ENCODE measurements around the gene ACBD7.
A peak's percentile ranks its signal among the peaks of the same experiment; 100 is the strongest.

The ACBD7 gene

GRCh38 chr10:15060638-15061037 lies 27.9 kb downstream of the ACBD7 start:
- no peaks in the 10 kb centered on the region for H3K27me3 ChIP-seq (ENCODE audit: control insufficient read depth in 5 of 5, insufficient read depth in 4 of 5, low read length in 5 of 5)
- no peak overlapping the region for H3K27ac ChIP-seq (ENCODE audit: low read depth, low read length)
- H3K4me1 ChIP-seq (ENCODE audit: control insufficient read depth in 5 of 5, insufficient read depth in 5 of 5, low read length in 5 of 5) = no peaks in the 10 kb centered on the region
- no peak overlapping the region for H3K4me3 ChIP-seq (ENCODE audit: low read depth in 1 of 5, low read length in 5 of 5)
- H3K9me3 ChIP-seq (ENCODE audit: control insufficient read depth in 5 of 5, low read length in 5 of 5) = peaks cover 5 to 10% (median 9%) of the 10 kb centered on the region in 5 donors
- no peak overlapping the region for H3K9ac ChIP-seq (ENCODE audit: low read length in 5 of 5)
- no peaks in the 10 kb centered on the region for H3K36me3 ChIP-seq (ENCODE audit: control insufficient read depth in 5 of 5, insufficient read depth in 5 of 5, low read length in 5 of 5)

- Histone ChIP-seq H3K9ac (ENCODE audit: low read length in 5 of 5) (no peak overlapping the region), H3K36me3 (ENCODE audit: control insufficient read depth in 5 of 5, insufficient read depth in 5 of 5, low read length in 5 of 5) (no peaks in the 10 kb centered on the region), H3K27me3 (ENCODE audit: control insufficient read depth in 5 of 5, insufficient read depth in 4 of 5, low read length in 5 of 5) (no peaks in the 10 kb centered on the region), H3K4me3 (ENCODE audit: low read depth in 1 of 5, low read length in 5 of 5) (no peak overlapping the region), H3K27ac (ENCODE audit: low read depth, low read length) (no peak overlapping the region), H3K9me3 (ENCODE audit: control insufficient read depth in 5 of 5, low read length in 5 of 5) (peaks cover 1 to 6% (median 3%) of the 10 kb centered on the region in 5 donors), H3K4me1 (ENCODE audit: control insufficient read depth in 5 of 5, insufficient read depth in 5 of 5, low read length in 5 of 5) (no peaks in the 10 kb centered on the region)
Measured at GRCh38 chr10:15059914-15060313, 28.7 kb downstream of the ACBD7 start.

- Histone ChIP-seq H3K4me3 (ENCODE audit: low read depth in 1 of 5, low read length in 5 of 5) (no peak overlapping the region), H3K4me1 (ENCODE audit: control insufficient read depth in 5 of 5, insufficient read depth in 5 of 5, low read length in 5 of 5) (no peaks in the 10 kb centered on the region), H3K27me3 (ENCODE audit: control insufficient read depth in 5 of 5, insufficient read depth in 4 of 5, low read length in 5 of 5) (no peaks in the 10 kb centered on the region), H3K27ac (ENCODE audit: low read depth, low read length) (no peak overlapping the region), H3K9me3 (ENCODE audit: control insufficient read depth in 5 of 5, low read length in 5 of 5) (peaks cover 0 to 6% (median 3%) of the 10 kb centered on the region in 5 donors), H3K36me3 (ENCODE audit: control insufficient read depth in 5 of 5, insufficient read depth in 5 of 5, low read length in 5 of 5) (no peaks in the 10 kb centered on the region), H3K9ac (ENCODE audit: low read length in 5 of 5) (no peak overlapping the region)
Measured at GRCh38 chr10:15058689-15059088, 29.9 kb downstream of the ACBD7 start.

- H3K9me3 ChIP-seq (ENCODE audit: control insufficient read depth in 5 of 5, low read length in 5 of 5) = no peaks in the 10 kb centered on the region
- no peak overlapping the region for H3K27ac ChIP-seq (ENCODE audit: low read depth, low read length)
- no peak overlapping the region for H3K4me3 ChIP-seq (ENCODE audit: low read depth in 1 of 5, low read length in 5 of 5)
- H3K36me3 ChIP-seq (ENCODE audit: control insufficient read depth in 5 of 5, insufficient read depth in 5 of 5, low read length in 5 of 5) = no peaks in the 10 kb centered on the region
- no peaks in the 10 kb centered on the region for H3K4me1 ChIP-seq (ENCODE audit: control insufficient read depth in 5 of 5, insufficient read depth in 5 of 5, low read length in 5 of 5)
- H3K9ac ChIP-seq (ENCODE audit: low read length in 5 of 5) = no peak overlapping the region
- no peaks in the 10 kb centered on the region for H3K27me3 ChIP-seq (ENCODE audit: control insufficient read depth in 5 of 5, insufficient read depth in 4 of 5, low read length in 5 of 5)
Measured at GRCh38 chr10:15053061-15053460, 35.5 kb downstream of the ACBD7 start.

GRCh38 chr10:15052121-15052520 lies 36.5 kb downstream of the ACBD7 start:
- Histone ChIP-seq H3K9me3 (ENCODE audit: control insufficient read depth in 5 of 5, low read length in 5 of 5) (no peaks in the 10 kb centered on the region), H3K36me3 (ENCODE audit: control insufficient read depth in 5 of 5, insufficient read depth in 5 of 5, low read length in 5 of 5) (no peaks in the 10 kb centered on the region), H3K4me3 (ENCODE audit: low read depth in 1 of 5, low read length in 5 of 5) (no peak overlapping the region), H3K9ac (ENCODE audit: low read length in 5 of 5) (no peak overlapping the region), H3K27ac (ENCODE audit: low read depth, low read length) (no peak overlapping the region), H3K27me3 (ENCODE audit: control insufficient read depth in 5 of 5, insufficient read depth in 4 of 5, low read length in 5 of 5) (no peaks in the 10 kb centered on the region), H3K4me1 (ENCODE audit: control insufficient read depth in 5 of 5, insufficient read depth in 5 of 5, low read length in 5 of 5) (no peaks in the 10 kb centered on the region)

- H3K9ac ChIP-seq (ENCODE audit: low read length in 5 of 5) = no peak overlapping the region
- H3K27me3 ChIP-seq (ENCODE audit: control insufficient read depth in 5 of 5, insufficient read depth in 4 of 5, low read length in 5 of 5) = no peaks in the 10 kb centered on the region
- H3K4me3 ChIP-seq (ENCODE audit: low read depth in 1 of 5, low read length in 5 of 5) = no peak overlapping the region
- no peaks in the 10 kb centered on the region for H3K9me3 ChIP-seq (ENCODE audit: control insufficient read depth in 5 of 5, low read length in 5 of 5)
- no peak overlapping the region for H3K27ac ChIP-seq (ENCODE audit: low read depth, low read length)
- peaks cover 0 to 9% (median 8%) of the 10 kb centered on the region in 5 donors for H3K4me1 ChIP-seq (ENCODE audit: control insufficient read depth in 5 of 5, insufficient read depth in 5 of 5, low read length in 5 of 5)
- no peaks in the 10 kb centered on the region for H3K36me3 ChIP-seq (ENCODE audit: control insufficient read depth in 5 of 5, insufficient read depth in 5 of 5, low read length in 5 of 5)
Measured at GRCh38 chr10:15049533-15049932, 39.0 kb downstream of the ACBD7 start.

GRCh38 chr10:15046626-15047025 lies 42.0 kb downstream of the ACBD7 start:
- Histone ChIP-seq H3K36me3 (ENCODE audit: control insufficient read depth in 5 of 5, insufficient read depth in 5 of 5, low read length in 5 of 5) (no peaks in the 10 kb centered on the region), H3K4me1 (ENCODE audit: control insufficient read depth in 5 of 5, insufficient read depth in 5 of 5, low read length in 5 of 5) (peaks cover 0 to 9% (median 8%) of the 10 kb centered on the region in 5 donors), H3K9ac (ENCODE audit: low read length in 5 of 5) (no peak overlapping the region), H3K9me3 (ENCODE audit: control insufficient read depth in 5 of 5, low read length in 5 of 5) (no peaks in the 10 kb centered on the region), H3K27me3 (ENCODE audit: control insufficient read depth in 5 of 5, insufficient read depth in 4 of 5, low read length in 5 of 5) (no peaks in the 10 kb centered on the region), H3K27ac (ENCODE audit: low read depth, low read length) (no peak overlapping the region), H3K4me3 (ENCODE audit: low read depth in 1 of 5, low read length in 5 of 5) (peak overlapping the region in 1 of 5 donors; percentile 12)

- H3K27me3 ChIP-seq (ENCODE audit: control insufficient read depth in 5 of 5, insufficient read depth in 4 of 5, low read length in 5 of 5) = no peaks in the 10 kb centered on the region
- H3K9ac ChIP-seq (ENCODE audit: low read length in 5 of 5) = no peak overlapping the region
- H3K9me3 ChIP-seq (ENCODE audit: control insufficient read depth in 5 of 5, low read length in 5 of 5) = no peaks in the 10 kb centered on the region
- no peak overlapping the region for H3K27ac ChIP-seq (ENCODE audit: low read depth, low read length)
- peaks cover 0 to 9% (median 8%) of the 10 kb centered on the region in 5 donors for H3K4me1 ChIP-seq (ENCODE audit: control insufficient read depth in 5 of 5, insufficient read depth in 5 of 5, low read length in 5 of 5)
- no peaks in the 10 kb centered on the region for H3K36me3 ChIP-seq (ENCODE audit: control insufficient read depth in 5 of 5, insufficient read depth in 5 of 5, low read length in 5 of 5)
- no peak overlapping the region for H3K4me3 ChIP-seq (ENCODE audit: low read depth in 1 of 5, low read length in 5 of 5)
Measured at GRCh38 chr10:15045380-15045779, 43.2 kb downstream of the ACBD7 start.

- H3K36me3 ChIP-seq (ENCODE audit: control insufficient read depth in 5 of 5, insufficient read depth in 5 of 5, low read length in 5 of 5) = no peaks in the 10 kb centered on the region
- H3K9me3 ChIP-seq (ENCODE audit: control insufficient read depth in 5 of 5, low read length in 5 of 5) = no peaks in the 10 kb centered on the region
- peaks cover 0 to 9% (median 8%) of the 10 kb centered on the region in 5 donors for H3K4me1 ChIP-seq (ENCODE audit: control insufficient read depth in 5 of 5, insufficient read depth in 5 of 5, low read length in 5 of 5)
- H3K9ac ChIP-seq (ENCODE audit: low read length in 5 of 5) = no peak within 1 kb of the TSS
- H3K27ac ChIP-seq (ENCODE audit: low read depth, low read length) = no peak within 1 kb of the TSS
- H3K27me3 ChIP-seq (ENCODE audit: control insufficient read depth in 5 of 5, insufficient read depth in 4 of 5, low read length in 5 of 5) = no peaks in the 10 kb centered on the region
- no peak within 1 kb of the TSS for H3K4me3 ChIP-seq (ENCODE audit: low read depth in 1 of 5, low read length in 5 of 5)
Measured at GRCh38 chr10:15043674-15044073, 44.9 kb downstream of the ACBD7 start, which contains the start of gene OLAH. OLAH (plus strand) TSS chr10:15043943; CDS start chr10:15047289, 3,346 bp downstream.

GRCh38 chr10:15038416-15038815 lies 50.2 kb downstream of the ACBD7 start:
- no peak overlapping the region for H3K4me3 ChIP-seq (ENCODE audit: low read depth in 1 of 5, low read length in 5 of 5)
- H3K36me3 ChIP-seq (ENCODE audit: control insufficient read depth in 5 of 5, insufficient read depth in 5 of 5, low read length in 5 of 5) = no peaks in the 10 kb centered on the region
- no peaks in the 10 kb centered on the region for H3K27me3 ChIP-seq (ENCODE audit: control insufficient read depth in 5 of 5, insufficient read depth in 4 of 5, low read length in 5 of 5)
- no peak overlapping the region for H3K27ac ChIP-seq (ENCODE audit: low read depth, low read length)
- H3K9me3 ChIP-seq (ENCODE audit: control insufficient read depth in 5 of 5, low read length in 5 of 5) = no peaks in the 10 kb centered on the region
- peaks cover 0 to 3% (median 0%) of the 10 kb centered on the region in 5 donors for H3K4me1 ChIP-seq (ENCODE audit: control insufficient read depth in 5 of 5, insufficient read depth in 5 of 5, low read length in 5 of 5)
- no peak overlapping the region for H3K9ac ChIP-seq (ENCODE audit: low read length in 5 of 5)

- no peak overlapping the region for H3K27ac ChIP-seq (ENCODE audit: low read depth, low read length)
- H3K9ac ChIP-seq (ENCODE audit: low read length in 5 of 5) = no peak overlapping the region
- H3K36me3 ChIP-seq (ENCODE audit: control insufficient read depth in 5 of 5, insufficient read depth in 5 of 5, low read length in 5 of 5) = no peaks in the 10 kb centered on the region
- H3K27me3 ChIP-seq (ENCODE audit: control insufficient read depth in 5 of 5, insufficient read depth in 4 of 5, low read length in 5 of 5) = no peaks in the 10 kb centered on the region
- peaks cover 0 to 3% (median 0%) of the 10 kb centered on the region in 5 donors for H3K4me1 ChIP-seq (ENCODE audit: control insufficient read depth in 5 of 5, insufficient read depth in 5 of 5, low read length in 5 of 5)
- no peaks in the 10 kb centered on the region for H3K9me3 ChIP-seq (ENCODE audit: control insufficient read depth in 5 of 5, low read length in 5 of 5)
- H3K4me3 ChIP-seq (ENCODE audit: low read depth in 1 of 5, low read length in 5 of 5) = no peak overlapping the region
Measured at GRCh38 chr10:15037691-15038090, 50.9 kb downstream of the ACBD7 start.

Data from subcutaneous abdominal adipose tissue (tissue), 5 donors.